ENCODE measurements around the gene ATP5F1E. TPM values are rescaled to one million over a fixed set of nuclear protein-coding genes. Genes with fewer than 3 reads are reported as not detected.

The ATP5F1E gene
- total and polyA plus RNA-seq, 2 experiments from 2014 or later: 12.9 to 211 TPM

DNA sequence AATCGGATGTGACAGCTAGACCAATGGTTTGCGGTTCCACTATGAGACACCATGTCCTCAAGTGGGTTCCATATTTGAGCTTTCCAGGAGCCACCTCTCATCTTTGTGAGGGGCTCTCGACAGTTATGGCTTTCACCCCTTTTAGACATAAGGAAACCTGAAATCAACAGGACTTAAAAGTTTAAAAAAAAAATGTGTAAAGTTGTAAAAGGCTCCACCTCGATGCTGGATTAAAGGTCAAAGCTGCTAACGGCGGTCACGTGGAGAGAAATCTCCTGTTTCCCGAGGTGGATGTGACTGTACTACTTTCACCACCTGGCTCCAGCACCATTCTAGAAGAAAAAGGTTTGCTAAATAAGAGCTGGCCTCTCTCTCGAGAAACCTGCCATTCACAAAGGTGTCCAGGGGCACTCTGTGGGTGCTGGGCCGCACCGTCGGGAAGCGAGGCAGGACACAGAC, 542 bp downstream of the ATP5F1E start (continued):
- TF ChIP-seq, protein P1, sequence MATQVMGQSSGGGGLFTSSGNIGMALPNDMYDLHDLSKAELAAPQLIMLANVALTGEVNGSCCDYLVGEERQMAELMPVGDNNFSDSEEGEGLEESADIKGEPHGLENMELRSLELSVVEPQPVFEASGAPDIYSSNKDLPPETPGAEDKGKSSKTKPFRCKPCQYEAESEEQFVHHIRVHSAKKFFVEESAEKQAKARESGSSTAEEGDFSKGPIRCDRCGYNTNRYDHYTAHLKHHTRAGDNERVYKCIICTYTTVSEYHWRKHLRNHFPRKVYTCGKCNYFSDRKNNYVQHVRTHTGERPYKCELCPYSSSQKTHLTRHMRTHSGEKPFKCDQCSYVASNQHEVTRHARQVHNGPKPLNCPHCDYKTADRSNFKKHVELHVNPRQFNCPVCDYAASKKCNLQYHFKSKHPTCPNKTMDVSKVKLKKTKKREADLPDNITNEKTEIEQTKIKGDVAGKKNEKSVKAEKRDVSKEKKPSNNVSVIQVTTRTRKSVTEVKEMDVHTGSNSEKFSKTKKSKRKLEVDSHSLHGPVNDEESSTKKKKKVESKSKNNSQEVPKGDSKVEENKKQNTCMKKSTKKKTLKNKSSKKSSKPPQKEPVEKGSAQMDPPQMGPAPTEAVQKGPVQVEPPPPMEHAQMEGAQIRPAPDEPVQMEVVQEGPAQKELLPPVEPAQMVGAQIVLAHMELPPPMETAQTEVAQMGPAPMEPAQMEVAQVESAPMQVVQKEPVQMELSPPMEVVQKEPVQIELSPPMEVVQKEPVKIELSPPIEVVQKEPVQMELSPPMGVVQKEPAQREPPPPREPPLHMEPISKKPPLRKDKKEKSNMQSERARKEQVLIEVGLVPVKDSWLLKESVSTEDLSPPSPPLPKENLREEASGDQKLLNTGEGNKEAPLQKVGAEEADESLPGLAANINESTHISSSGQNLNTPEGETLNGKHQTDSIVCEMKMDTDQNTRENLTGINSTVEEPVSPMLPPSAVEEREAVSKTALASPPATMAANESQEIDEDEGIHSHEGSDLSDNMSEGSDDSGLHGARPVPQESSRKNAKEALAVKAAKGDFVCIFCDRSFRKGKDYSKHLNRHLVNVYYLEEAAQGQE (IDR thresholded peaks at IDR 0.05; ENCODE audit: unreplicated experiment): no peak
- TF ChIP-seq EZH2 (IDR thresholded peaks at IDR 0.05; ENCODE audit: low read depth, unreplicated experiment) (no peak), EZH2phosphoT487 (IDR thresholded peaks at IDR 0.05; ENCODE audit: unreplicated experiment) (no peak)

DNA sequence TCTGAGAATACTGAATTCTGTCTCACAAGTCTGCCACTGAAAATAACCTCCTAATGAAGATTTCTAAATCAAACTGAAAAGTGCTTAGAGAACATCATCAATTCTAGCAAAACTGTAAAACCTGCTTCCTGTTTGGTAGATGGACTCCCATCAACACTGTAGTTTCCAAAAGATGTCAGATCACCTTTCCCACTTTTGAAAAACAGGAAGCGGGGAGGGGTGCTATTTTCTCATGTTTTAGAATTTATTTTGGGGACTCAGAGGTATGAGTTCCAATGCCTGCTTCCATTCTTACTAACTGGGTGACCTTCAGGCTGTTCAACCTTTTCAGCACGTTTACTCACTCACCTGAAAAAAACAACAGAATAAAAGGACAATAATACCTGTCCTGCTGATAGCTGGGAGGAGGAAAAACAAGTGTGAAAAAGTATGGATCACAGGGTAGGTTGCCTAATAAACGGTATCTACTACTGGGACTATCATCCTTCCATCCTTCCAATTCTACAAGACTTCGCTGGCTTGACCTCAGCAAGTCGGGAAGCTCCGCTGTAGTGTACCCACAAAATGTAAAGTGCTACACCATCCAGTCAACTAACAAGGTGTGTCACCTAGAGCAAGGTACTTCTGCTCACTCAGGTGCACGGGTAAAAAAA, 1.1 kb downstream of the ATP5F1E start:
- peak overlapping the region; percentile 90 for H3K4me3 ChIP-seq
- peak overlapping the region; percentile 88 for H3K4me2 ChIP-seq
- Mint-ChIP-seq H3K36me3 (ENCODE audit: low read depth) (peaks cover 68% of the 10 kb centered on the region), H3K9me3 (no peaks in the 10 kb centered on the region), H3K4me1 (peaks cover 25% of the 10 kb centered on the region), H3K4me3 (peak overlapping the region; percentile 93), H3K27me3 (ENCODE audit: insufficient read depth, low read depth, poor library complexity) (peaks cover 28% of the 10 kb centered on the region), H3K27ac (no peak overlapping the region)
- ATAC-seq (no peak), DNase-seq (ENCODE audit: low spot score) (no peak)
- H2AFZ ChIP-seq: no peak overlapping the region
- H3F3A ChIP-seq (replicated peaks; ENCODE audit: low read depth): 0 out of 2 replicates have a peak, but pooled peaks cover 5% of the 10 kb centered on the region
- H3K27ac ChIP-seq (ENCODE audit: low read depth): no peak overlapping the region
- peaks cover 50% of the 10 kb centered on the region for H3K79me2 ChIP-seq (replicated peaks; ENCODE audit: insufficient read depth)
- peaks cover 27% of the 10 kb centered on the region for H3K4me1 ChIP-seq (ENCODE audit: insufficient read depth)
- no peaks in the 10 kb centered on the region for H3K9me2 ChIP-seq (ENCODE audit: insufficient read depth)
- peaks cover 46% of the 10 kb centered on the region for H3K36me3 ChIP-seq (ENCODE audit: insufficient read depth)
- 0 out of 2 replicates have a peak, but pooled peaks cover 4% of the 10 kb centered on the region for H3K27me3 ChIP-seq (ENCODE audit: insufficient read depth)
- peaks cover 43% of the 10 kb centered on the region for H4K20me1 ChIP-seq (replicated peaks; ENCODE audit: insufficient read depth)
- TF ChIP-seq POLR2AphosphoS5 (IDR thresholded peaks at IDR 0.05; ENCODE audit: low read depth) (no peak), CREB1 (CRISPR knock-in tag; IDR thresholded peaks at IDR 0.05; ENCODE audit: low read depth) (no peak), JUNB (IDR thresholded peaks at IDR 0.05; ENCODE audit: unreplicated experiment) (no peak), STAT1 (IDR thresholded peaks at IDR 0.05; ENCODE audit: unreplicated experiment) (no peak), EZH2phosphoT487 (IDR thresholded peaks at IDR 0.05; ENCODE audit: unreplicated experiment) (no peak), ZNF114 (CRISPR knock-in tag; IDR thresholded peaks at IDR 0.05) (no peak), NANOG (IDR thresholded peaks at IDR 0.05; ENCODE audit: borderline replicate concordance) (no peak), ZNF331 (CRISPR knock-in tag; IDR thresholded peaks at IDR 0.05; ENCODE audit: low read depth) (no peak)
- TF ChIP-seq, protein P2, sequence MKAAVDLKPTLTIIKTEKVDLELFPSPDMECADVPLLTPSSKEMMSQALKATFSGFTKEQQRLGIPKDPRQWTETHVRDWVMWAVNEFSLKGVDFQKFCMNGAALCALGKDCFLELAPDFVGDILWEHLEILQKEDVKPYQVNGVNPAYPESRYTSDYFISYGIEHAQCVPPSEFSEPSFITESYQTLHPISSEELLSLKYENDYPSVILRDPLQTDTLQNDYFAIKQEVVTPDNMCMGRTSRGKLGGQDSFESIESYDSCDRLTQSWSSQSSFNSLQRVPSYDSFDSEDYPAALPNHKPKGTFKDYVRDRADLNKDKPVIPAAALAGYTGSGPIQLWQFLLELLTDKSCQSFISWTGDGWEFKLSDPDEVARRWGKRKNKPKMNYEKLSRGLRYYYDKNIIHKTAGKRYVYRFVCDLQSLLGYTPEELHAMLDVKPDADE (IDR thresholded peaks at IDR 0.05): no peak
- TF ChIP-seq, protein P3, sequence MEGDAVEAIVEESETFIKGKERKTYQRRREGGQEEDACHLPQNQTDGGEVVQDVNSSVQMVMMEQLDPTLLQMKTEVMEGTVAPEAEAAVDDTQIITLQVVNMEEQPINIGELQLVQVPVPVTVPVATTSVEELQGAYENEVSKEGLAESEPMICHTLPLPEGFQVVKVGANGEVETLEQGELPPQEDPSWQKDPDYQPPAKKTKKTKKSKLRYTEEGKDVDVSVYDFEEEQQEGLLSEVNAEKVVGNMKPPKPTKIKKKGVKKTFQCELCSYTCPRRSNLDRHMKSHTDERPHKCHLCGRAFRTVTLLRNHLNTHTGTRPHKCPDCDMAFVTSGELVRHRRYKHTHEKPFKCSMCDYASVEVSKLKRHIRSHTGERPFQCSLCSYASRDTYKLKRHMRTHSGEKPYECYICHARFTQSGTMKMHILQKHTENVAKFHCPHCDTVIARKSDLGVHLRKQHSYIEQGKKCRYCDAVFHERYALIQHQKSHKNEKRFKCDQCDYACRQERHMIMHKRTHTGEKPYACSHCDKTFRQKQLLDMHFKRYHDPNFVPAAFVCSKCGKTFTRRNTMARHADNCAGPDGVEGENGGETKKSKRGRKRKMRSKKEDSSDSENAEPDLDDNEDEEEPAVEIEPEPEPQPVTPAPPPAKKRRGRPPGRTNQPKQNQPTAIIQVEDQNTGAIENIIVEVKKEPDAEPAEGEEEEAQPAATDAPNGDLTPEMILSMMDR (conservative IDR thresholded peaks at IDR 0.05; ENCODE audit: low read depth in 2 of 2): no peak
- TF ChIP-seq, protein P1 (IDR thresholded peaks at IDR 0.05; ENCODE audit: unreplicated experiment): no peak
